Measurements from ENCODE around the gene GRM7. TPM values are rescaled to one million over a fixed set of nuclear protein-coding genes. Genes with fewer than 3 reads are reported as not detected.
A peak's percentile ranks its signal among the peaks of the same experiment; 100 is the strongest.

GRM7 gene
- total and polyA plus RNA-seq, 2 experiments from 2014 or later, result 0.62 to 1.7 TPM

DNA sequence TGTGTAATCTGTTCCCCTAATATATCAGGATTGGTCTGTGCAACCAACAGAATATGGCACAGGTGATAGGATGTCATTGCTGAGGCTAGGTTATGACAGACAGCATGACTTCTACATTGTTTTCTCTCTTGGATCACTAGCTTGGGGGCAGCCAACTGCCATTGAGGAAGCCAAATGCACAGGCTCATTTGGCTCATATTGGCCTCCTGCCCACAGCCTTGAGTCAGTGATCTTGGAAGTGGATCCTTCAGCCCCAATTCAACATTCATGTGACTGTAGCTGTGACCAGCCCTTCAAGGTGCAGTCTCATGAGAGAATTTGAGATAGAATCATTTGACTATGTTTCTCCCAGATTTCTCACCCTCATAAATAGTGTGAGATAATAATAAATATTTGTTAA, 675.6 kb downstream of the GRM7 start:
- H3K4me1 ChIP-seq (ENCODE audit: low read depth), result no peaks in the 10 kb centered on the region
- TF ChIP-seq CTCF (IDR thresholded peaks at IDR 0.05; ENCODE audit: low read depth, low read length), result no peak
- H3K27me3 ChIP-seq, result no peaks in the 10 kb centered on the region
- H3K9me3 ChIP-seq (ENCODE audit: low read depth), result no peaks in the 10 kb centered on the region
- peak in 1 of 2 donors; percentile 15 for DNase-seq (ENCODE audit: low read depth in 1 of 2, low spot score in 1 of 2)
- H3K4me3 ChIP-seq, result no peak overlapping the region
- no peak overlapping the region for H3K27ac ChIP-seq
- H3K36me3 ChIP-seq, result no peaks in the 10 kb centered on the region

DNA sequence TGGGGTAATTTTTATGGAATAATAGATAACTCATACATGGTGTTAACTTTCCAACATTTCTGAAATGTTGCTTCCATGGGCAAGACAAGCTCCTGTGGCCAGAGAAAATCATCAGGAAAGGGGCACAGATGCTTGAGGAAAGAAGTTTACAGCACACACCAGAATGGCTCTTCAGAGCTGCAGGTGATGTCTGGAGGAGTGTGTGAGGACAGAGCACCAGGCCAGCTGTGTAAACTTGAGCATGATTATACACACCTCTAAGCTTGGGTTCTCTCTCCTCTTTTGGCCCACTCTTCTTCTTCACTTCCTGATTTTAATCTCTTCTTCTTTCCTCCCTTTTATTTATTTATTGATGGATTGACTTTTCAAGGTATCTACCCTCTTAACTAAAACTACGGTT, 676.0 kb downstream of the GRM7 start:
- no peaks in the 10 kb centered on the region for H3K4me1 ChIP-seq (ENCODE audit: low read depth)
- no peaks in the 10 kb centered on the region for H3K27me3 ChIP-seq
- no peak for TF ChIP-seq CTCF (IDR thresholded peaks at IDR 0.05; ENCODE audit: low read depth, low read length)
- H3K36me3 ChIP-seq, result no peaks in the 10 kb centered on the region
- no peak overlapping the region for H3K27ac ChIP-seq
- DNase-seq (ENCODE audit: low read depth in 1 of 2, low spot score in 1 of 2), result no peak
- no peaks in the 10 kb centered on the region for H3K9me3 ChIP-seq (ENCODE audit: low read depth)
- H3K4me3 ChIP-seq, result no peak overlapping the region

DNA sequence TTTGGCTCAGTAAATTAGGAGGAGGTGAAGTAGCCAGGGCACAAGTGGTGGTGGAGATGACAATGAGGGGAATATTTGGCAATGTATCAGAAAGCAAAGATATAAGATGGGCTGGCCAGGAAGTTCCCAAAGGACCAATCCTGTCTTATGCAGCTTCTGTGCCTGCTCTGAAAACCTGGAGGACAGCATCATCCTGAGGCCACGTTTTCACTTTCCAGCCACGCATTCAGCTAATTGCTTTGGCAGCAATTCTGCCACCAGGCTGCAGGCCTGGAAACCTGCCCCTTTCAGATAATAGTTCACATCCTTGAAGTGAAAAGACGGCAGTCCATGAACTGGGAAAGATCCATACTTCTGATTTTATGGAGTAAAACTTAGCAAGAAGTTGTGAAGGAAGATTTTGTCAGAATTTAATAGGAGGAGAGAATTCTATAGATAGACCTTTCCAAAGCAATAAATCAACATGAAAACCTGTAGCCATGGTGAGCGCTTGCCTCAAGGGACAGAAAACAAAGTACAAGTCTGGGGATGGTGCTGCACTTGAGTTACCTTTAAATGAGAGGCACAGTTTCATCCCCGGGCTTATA, 682.5 kb downstream of the GRM7 start:
- peak; percentile 26 for TF ChIP-seq CTCF (IDR thresholded peaks at IDR 0.05; ENCODE audit: low read depth, low read length)
- Histone ChIP-seq H3K36me3 (no peaks in the 10 kb centered on the region), H3K4me1 (ENCODE audit: low read depth) (no peaks in the 10 kb centered on the region), H3K9me3 (ENCODE audit: low read depth) (no peaks in the 10 kb centered on the region), H3K27me3 (no peaks in the 10 kb centered on the region), H3K4me3 (no peak overlapping the region), H3K27ac (no peak overlapping the region)
- peak in 1 of 2 donors; percentile 38 for DNase-seq (ENCODE audit: low read depth in 1 of 2, low spot score in 1 of 2)

- Histone ChIP-seq H3K9me3 (ENCODE audit: low read depth) (no peaks in the 10 kb centered on the region), H3K4me3 (no peak overlapping the region), H3K36me3 (no peaks in the 10 kb centered on the region), H3K4me1 (ENCODE audit: low read depth) (no peaks in the 10 kb centered on the region), H3K27me3 (no peaks in the 10 kb centered on the region), H3K27ac (no peak overlapping the region)
- DNase-seq (ENCODE audit: low read depth in 1 of 2, low spot score in 1 of 2), result peak in 1 of 2 donors; percentile 39
- TF ChIP-seq CTCF (IDR thresholded peaks at IDR 0.05; ENCODE audit: low read depth, low read length), result no peak
Observed at GRCh38 chr3:7545334-7545733, 684.4 kb downstream of the GRM7 start.

DNA sequence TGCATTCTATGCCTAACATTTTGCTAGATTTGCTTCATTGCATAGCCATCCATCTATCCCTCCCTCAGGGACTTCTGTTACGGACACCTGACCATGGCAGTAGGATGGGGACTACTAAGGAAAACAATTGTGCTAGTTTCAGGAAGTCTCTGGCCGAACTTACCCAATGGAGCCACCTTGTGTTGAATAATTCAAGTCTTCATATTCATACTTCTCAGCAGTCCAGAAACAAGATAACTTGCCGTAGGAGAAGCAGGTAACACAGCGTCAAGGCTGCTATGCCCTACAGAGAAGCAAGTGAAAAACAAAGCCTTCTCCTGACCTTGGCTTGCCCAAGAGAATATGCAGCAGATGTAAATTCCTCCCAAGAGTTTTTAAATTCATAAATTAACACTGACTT, 685.3 kb downstream of the GRM7 start:
- H3K4me1 ChIP-seq (ENCODE audit: low read depth), result no peaks in the 10 kb centered on the region
- peak; percentile 46 for TF ChIP-seq CTCF (IDR thresholded peaks at IDR 0.05; ENCODE audit: low read depth, low read length)
- no peaks in the 10 kb centered on the region for H3K36me3 ChIP-seq
- H3K27me3 ChIP-seq, result no peaks in the 10 kb centered on the region
- no peak overlapping the region for H3K4me3 ChIP-seq
- peak; percentile 11 to 73 for DNase-seq (ENCODE audit: low read depth in 1 of 2, low spot score in 1 of 2)
- H3K9me3 ChIP-seq (ENCODE audit: low read depth), result no peaks in the 10 kb centered on the region
- no peak overlapping the region for H3K27ac ChIP-seq
